ENCODE measurements around the gene ARFIP2.
A peak's percentile ranks its signal among the peaks of the same experiment; 100 is the strongest.

ARFIP2 gene

GRCh38 chr11:6443269-6444003, 37.7 kb downstream of the ARFIP2 start:
- peak in 1 of 2 donors; percentile 15 for DNase-seq (ENCODE audit: extremely low read depth in 1 of 2, low read depth in 1 of 2)

- no peak for DNase-seq (ENCODE audit: extremely low read depth in 1 of 2, low read depth in 1 of 2)
Measured at GRCh38 chr11:6442441-6442840, 38.7 kb downstream of the ARFIP2 start.

GRCh38 chr11:6440906-6441358, 40.2 kb downstream of the ARFIP2 start, which contains the start of gene HPX:
Gene HPX (minus strand): TSS chr11:6440987. CDS start chr11:6440963, 24 bp downstream.
- no peak for DNase-seq (ENCODE audit: extremely low read depth in 1 of 2, low read depth in 1 of 2)

- no peak for DNase-seq (ENCODE audit: extremely low read depth in 1 of 2, low read depth in 1 of 2)
Measured at GRCh38 chr11:6438979-6439571, 42.1 kb downstream of the ARFIP2 start.

- DNase-seq (ENCODE audit: extremely low read depth in 1 of 2, low read depth in 1 of 2): no peak
Measured at GRCh38 chr11:6437993-6438392, 43.1 kb downstream of the ARFIP2 start.

GRCh38 chr11:6437423-6437822, 43.7 kb downstream of the ARFIP2 start:
- DNase-seq (ENCODE audit: extremely low read depth in 1 of 2, low read depth in 1 of 2): no peak

- no peak for DNase-seq (ENCODE audit: extremely low read depth in 1 of 2, low read depth in 1 of 2)
Measured at GRCh38 chr11:6433998-6434660, 47.0 kb downstream of the ARFIP2 start.

GRCh38 chr11:6431861-6432260, 49.3 kb downstream of the ARFIP2 start:
- DNase-seq (ENCODE audit: extremely low read depth in 1 of 2, low read depth in 1 of 2): no peak

- no peak for DNase-seq (ENCODE audit: extremely low read depth in 1 of 2, low read depth in 1 of 2)
Measured at GRCh38 chr11:6427516-6427915, 53.6 kb downstream of the ARFIP2 start.

Measured in stimulated activated CD8-positive, alpha-beta memory T cell treated with anti-CD3 and anti-CD28 coated beads, Interleukin-7, amount 100 ng/mL, for 48 hours (primary cell).